Bone marrow (tissue), 2 donors: ENCODE measurements around the gene NIPAL4.
"Not testable (repeated sequence)": the region's sequence is repeated elsewhere in the genome, so short reads cannot be mapped to it uniquely, and the experiment has no call there.

ENCODE experiments used
- DNase-seq, 2 donors: peaks; one replicate each; lab custom pipeline; 2025; lab: John Stamatoyannopoulos, UW

NIPAL4 gene

DNA sequence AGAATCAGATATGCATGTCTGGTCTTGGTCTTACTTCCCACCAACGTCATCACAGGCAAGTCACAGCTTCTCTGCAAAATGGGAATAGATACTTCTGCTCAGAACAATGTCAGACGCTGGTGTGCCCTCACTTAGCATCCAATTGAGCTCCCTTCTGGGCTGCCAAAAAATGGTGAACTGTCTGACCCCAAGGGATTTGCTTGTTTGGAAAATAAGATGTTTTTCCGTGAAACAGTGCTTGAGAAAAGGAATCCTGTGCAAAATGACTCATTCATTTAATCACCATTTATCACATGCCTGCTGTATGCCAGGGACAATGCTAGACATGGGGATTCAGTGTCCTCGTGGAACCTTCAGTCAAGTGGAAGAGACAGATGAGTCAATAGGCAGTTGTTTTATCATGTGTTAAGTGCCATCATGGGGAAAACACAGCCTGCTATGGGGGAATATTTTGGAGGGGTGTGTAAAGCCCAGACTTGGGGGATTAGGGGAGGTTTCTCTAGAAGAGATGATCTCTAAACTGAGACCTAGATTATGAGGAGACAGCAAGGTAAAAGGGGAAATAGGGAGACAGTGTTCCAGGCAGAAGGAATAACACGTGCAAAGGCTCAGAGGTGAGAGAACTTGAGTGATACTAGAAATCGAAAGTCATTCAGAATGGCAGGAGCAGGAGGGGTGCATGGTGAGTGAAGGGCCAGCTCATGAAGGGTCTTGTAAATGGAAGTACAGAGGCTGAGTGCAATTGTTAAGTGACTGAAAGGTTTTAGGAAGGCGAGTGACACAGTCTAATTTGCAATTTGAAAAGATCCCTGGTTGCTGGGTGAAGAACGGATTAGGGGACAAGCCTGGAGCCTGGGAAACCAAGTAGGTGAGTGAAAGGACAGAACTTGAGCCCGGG is 3.9 kb downstream of the NIPAL4 start:
- DNase-seq: peak in 1 of 2 donors; percentile 23

DNA sequence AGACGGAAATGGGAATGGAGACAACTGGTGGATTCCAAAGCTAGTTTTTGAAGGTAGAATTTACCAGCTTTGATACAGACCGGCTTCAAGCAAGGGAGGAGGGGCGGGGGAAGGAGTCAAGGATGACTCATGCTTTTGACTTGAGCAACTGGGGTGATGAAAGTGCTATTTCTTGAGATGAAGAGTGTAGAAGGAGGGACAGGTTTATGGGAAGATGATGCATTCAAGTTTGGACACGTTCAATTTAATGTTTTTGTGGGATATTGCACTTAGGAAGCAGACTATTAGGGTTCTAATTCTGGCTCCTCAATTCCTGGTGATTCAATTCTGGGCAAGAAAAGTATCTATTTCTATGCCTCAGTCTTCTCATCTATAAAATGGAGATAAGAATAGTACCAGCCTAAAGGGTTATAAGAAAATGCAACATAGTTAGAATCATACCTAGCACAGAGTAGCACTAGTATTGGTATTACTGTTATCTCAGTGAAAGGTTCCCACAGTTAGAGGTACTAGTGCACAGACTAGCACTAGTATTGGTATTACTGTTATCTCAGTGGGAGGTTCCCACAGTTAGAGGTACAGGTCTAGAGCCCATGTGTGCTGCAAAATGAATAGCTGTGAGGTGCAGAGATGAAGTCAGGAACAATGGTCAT is 4.6 kb downstream of the NIPAL4 start:
- DNase-seq: no peak

DNA sequence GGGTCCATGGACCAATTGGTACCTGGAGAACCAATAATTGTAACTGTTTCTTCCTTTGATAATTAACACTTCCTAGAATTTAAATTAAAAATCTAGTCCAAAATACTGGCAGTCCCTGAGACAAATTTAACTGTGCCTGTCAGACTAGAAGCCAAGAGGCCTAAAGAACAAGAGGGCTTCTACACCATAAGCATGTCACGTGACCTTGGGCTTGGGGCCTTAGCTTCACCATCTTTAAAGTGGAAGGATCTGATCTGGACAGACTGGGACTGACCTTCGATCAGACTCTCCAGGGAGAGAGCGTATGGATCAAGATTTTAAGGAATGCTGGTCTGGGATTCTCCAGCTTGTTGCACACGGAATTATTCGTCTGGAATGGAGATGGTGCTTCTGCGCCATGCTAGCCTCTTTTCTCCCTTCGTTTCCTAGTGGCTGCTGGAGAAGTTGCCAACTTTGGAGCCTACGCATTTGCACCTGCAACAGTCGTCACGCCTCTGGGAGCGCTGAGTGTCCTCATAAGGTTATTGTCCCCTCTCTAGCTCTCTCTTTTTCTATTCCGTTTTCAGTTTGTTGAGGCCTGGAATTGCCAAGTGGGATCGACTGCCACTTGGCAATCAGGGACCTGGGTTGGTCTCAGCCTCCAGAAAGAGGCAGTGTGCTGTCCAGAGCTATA is 8.4 kb downstream of the NIPAL4 start:
- DNase-seq: no peak

DNA sequence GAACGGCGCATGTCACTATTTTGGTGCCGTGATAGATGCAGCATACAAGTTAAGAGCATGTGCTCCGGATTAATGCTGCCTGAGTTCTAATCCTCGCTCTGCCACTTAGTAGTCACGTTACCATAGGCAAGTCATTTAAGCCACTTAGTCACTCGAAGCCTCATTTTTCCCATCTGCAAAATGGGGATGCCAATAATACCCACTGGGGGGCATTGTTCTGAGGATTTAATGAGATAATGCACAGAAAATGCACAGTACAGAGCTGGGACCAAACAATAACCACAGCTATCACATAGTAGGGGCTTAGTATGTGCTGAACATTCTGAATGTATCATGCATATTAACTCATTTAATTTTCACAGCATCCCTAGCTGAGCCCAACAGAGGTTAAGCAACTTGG is 9.1 kb downstream of the NIPAL4 start:
- no peak for DNase-seq

DNA sequence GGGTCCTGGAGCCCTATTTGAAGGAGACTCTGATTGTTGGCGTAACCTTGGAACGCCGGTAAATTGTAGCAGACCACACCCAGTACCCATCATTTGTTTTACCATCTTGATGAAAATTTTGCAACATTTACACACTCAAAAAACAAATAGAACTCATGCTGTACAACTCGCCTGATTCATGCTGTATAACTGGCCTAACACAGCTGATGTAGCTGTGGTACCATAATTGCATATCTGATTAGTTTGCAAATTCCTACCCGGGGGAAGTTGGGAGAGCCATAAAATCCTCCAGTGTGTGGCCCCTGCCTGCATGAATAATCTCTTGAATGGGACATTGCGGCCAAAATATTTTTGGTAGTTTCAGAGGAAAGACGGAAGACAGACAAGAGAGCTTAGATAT is 9.7 kb downstream of the NIPAL4 start:
- DNase-seq: no peak

DNA sequence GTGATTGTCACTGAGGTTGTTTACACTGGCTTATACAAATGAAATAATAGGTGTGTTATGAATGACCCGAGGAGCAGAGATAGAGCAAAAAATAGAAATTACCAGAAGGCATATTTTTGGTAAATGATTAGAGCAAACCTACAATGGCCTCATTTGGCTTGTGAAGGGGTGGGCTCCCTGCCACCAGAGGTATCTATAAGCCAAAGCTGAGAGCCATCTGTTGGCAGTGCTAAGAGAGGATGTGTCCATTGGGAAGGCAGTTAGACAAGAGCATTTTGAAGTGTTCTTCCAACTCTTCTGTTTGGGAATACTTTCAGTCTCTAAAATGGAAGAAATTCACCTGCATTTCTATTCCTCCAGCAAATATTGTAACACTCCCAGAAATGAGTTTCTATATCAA is 10.6 kb downstream of the NIPAL4 start:
- DNase-seq: no peak

DNA sequence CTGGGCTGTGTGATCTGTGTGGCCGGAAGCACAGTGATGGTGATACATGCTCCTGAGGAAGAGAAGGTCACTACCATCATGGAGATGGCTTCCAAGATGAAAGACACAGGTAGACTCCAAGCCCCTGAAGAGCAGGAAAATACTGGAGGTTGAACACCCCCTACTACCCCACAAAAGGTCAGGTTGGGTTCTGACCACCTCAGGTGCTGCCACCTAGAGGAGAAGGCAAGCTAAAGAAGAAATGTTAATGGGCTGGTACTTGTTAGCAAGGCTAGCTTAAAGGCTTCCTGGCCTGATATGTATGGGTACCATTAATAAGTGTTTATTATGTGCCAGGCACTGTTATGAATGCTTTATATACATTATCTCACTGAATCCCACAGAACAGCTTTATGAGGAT is 11.7 kb downstream of the NIPAL4 start:
- DNase-seq: no peak

DNA sequence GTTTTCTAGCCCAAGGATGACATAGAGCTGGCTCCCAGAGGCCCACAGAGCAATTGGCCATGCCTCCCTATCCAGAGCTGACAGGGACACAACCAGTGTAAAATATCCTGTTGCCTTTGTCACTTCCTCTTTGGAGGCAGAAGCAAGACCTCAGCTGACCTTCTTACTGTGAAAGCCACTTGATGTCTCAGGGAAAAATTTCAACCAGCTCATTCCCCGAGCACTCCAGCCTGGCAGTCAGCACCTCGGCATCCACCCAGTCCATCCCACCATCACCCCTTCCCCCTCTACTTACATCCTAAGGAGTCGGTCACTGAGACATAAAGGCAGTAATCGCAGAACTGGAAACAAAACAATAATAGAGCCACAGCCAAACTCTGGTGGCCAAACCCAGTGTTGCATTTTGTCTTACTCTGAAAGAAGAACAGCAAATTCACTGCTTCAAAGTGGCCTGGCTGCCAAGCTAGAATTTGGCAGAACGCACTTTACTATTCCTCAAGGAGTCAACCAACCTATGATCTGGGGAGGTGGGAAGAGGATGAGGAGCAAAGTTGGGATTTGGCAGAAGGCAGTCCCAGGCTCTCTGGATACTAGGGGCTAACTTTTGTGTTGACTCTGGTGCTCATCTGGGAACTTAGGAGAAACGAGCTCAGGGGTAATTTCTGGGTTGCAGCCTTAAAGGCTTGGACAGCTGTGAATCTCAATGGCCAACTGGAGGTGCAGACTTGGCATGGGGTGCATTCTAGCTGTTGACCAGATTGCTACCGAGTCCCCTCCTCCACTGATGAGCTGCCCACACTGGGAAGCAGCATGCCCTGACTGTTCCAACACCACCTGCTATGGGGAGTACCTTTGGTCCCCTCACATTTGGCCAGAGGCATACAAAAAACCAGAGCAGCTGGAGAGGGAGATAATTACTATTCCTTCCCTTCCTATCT is 13.6 kb downstream of the NIPAL4 start:
- no peak for DNase-seq

DNA sequence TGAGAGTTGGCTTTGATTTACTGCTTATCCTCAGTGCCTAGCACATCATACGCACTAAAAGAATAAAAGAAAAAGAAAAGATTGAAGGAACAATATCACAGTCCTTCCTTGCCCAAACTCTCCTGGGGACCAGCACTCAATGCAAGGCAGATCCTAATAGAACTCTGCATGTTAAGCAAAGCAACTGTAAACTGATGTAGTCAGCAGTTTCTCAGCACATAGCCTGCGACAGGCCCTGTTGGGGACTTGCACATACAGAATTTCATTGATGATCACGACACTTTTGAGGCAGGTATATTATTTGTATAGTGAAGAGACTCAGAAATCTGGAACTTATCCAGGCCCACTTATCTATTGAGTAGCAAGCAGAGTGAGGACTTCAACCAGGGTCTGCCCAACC is 15.4 kb downstream of the NIPAL4 start:
- no peak for DNase-seq

DNA sequence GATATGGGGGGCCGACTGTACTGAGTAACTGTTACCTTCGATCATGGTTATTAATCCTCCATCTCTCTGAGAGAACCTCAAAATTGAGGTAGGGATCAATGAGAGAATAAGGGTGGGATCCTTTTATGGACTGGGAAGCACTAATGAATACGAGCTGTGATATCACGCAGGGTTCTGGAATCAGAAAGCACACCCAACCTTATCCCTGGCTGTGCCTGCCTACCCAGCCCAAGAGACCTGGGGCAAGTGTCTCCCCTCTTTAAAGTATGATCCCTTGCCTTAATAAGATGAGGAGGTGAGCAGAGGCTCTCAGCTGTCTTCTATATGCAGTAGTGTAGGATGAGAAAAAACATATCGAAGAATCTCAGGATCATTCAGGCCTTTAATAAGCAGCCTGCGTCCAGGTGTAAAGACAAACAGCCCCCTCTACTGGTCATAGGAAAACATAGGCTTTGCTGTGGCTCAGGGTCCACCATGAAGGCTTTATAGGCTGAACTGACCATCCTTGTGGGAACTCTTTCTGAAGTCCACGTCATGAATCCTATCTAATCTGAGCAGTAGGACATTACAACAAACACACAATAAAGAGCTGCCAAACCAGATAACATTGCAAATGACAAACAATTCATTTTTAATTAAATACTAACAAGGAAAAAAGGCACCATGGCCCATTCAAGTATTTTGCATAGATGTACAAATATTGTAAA is 16.8 kb downstream of the NIPAL4 start:
- DNase-seq: peak in 1 of 2 donors; percentile 3

DNA sequence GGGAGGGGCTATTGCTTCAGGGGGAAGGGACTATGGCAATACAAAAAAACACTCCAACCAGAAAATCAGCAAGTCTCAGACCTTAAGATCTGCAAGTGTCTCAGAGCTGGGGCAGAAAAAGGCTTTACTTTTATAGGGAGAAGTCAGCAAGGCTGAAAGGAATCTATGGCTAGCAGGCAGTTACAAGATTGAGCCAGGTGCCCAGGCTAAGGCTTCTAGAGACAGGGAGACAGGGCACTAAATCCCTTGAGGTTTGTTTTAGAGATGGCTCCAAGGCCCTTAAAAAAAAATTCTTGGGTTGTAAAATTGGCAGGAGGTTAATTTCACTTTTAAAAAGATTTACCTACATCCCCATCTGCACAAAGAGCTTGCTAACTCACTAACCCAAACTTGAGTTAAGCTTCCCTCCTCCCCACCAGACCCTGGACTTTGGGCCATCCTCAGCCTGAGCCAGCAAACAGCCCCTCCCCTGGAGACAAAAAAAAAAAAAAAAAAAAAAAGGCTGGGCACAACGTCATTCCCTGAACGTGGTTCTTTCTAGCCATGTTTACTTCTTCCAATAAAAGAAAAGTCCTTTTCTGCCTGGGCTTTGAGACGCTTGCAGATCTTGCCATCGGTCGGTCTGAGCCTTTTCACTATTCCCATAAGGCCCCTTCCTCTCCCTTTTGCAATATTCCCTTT is 17.9 kb downstream of the NIPAL4 start:
- DNase-seq: no peak

DNA sequence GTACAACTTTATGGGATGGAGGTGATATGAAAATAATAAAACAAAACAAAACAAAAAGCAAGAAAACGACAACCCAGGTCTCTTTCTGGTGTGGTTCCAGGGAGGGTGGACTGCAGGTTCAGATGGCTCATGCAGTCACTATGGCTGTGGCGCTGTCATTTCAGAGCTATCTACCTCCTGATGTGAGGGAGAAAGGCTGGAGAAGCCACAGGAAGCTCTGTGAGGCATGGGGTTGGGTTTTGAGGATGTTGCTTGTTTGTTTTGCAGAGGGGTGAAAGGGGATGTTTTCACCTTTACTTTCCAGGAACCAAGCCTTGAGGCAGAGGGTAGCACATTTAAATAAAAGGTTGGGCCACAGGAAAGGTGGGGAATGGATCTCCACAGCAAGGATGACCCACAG is 18.7 kb downstream of the NIPAL4 start:
- no peak for DNase-seq

DNA sequence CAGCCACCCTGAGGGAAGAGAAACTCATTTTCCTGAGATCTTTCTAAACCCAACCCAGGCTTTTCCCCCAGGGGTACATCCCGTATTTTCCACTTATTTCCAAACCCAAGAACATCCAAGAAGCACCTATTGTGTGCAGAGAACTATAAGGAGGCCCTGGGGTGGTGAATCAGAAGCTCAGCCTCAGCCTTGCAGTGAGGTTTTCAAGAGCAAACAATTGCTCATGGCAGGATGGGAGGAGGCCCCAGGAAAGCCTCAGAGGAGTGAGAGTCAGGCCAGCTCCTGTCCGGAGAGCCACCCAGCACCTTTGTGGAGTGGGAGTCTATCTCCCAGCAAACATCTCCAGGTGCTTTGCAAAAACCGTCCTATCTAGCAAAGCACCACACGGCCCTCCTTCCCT is 19.2 kb downstream of the NIPAL4 start:
- DNase-seq: no peak

DNA sequence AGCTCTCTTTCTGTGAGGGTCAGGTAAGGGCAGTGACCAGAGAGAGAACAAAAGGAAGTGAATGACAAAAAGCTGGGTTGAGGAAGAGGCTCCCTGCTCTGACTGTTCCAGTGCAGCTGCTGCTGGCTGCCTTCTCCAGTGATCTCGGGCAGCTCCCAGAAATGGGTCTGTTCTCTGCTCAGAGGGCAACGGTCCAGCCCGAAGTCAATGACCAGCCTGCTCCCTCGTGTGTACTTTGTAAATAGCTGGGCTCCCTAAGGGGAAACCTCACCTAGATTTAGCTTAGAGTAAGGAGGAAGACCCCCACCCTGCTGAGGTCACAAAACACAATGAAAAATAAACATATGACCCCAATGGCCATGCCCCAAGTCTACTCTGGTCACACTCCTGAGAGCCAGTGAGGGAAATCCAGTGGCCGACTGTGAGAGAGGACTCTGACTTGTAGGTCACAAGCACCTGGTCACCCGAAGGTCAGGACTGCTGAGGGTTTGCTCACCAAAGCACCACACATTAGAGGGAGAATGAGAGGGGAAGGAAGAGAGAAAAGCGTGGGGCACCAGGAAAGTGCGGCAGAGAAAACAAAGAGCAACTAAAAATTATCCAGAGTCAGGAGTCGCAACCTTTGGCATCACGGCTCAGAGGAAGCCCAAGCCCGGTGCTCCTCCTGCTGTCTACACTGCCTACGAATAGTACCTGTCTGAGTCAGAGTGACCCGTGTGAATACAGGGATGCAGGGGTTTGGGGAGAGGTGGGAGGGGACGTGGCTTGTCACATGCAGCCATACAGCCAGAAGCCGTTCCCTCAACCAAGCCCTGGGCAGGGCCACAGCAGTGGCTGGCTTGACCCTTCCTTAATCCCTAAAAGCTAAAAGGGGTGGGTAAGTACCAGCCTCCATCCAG is 19.8 kb downstream of the NIPAL4 start:
- DNase-seq: no peak

DNA sequence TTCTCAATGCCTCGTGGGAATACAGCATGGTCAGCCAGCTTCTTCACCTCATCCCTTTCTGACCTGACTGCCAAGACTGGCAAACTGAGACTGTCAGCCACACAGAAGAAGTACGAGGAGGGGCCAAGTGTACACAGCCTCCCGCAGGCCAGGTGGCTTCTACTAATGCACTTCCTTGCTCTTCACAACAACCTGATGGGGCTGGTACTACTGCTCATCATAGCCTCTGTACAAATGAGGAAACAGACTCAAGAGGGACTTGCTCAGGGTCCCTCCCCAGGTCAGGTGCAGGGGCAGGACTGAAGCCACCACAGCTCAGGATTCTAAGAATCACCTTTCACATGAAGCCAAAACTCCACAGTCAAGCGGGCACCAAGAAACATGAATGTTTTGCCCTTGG is 21.3 kb downstream of the NIPAL4 start:
- DNase-seq: no peak

DNA sequence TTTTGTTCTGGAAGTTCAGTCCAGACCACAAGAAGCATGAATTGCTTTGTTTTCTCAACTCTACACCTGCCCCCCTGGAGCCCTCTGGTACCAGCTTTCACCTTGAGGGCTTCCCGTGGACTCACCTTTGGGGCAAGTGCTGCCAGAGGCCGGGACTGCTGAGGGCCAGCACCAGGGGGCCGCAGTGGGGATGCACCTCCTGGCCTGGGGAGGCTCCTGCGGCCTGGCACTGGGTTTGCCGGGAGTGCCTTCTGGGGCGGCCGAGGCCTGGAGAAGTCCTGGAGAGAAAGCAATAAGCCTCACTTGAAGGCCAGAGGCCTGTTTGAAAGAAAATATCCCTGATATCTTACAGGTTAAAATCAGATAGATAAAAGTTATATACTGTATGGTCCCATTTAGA is 21.7 kb downstream of the NIPAL4 start:
- no peak for DNase-seq

DNA sequence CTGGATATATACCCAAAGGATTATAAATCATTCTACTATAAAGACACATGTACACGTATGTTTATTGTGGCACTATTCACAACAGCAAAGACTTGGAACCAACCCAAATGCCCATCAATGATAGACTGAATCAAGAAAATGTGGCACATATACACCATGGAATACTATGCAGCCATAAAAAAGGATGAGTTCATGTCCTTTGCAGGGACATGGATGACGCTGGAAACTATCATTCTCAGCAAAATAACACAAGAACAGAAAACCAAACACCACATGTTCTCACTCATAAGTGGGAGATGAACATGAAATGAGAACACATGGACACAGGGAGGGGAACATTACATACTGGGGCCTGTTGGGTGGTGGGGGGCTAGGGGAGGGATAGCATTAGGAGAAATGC is 22.7 kb downstream of the NIPAL4 start:
- DNase-seq: not testable (repeated sequence)

DNA sequence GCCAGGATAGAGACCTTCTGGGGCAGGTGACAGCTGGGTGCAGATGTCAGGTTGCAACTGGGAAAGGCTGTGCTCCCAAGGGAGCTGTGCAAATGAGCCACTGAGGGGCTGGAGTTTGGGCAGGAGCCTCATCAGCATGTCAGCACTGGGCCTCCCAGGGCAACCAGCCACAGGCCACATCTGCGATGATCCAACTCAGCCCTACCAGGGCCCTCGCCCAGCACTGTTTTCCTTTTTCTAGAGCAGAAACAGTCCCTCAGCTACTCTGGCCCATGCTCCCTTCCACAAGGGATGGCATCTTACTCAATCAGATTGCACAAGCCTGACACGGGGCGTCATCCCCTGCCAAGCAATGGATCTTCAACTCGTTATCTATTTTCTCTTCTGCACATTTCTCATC is 24.8 kb downstream of the NIPAL4 start:
- DNase-seq: no peak

DNA sequence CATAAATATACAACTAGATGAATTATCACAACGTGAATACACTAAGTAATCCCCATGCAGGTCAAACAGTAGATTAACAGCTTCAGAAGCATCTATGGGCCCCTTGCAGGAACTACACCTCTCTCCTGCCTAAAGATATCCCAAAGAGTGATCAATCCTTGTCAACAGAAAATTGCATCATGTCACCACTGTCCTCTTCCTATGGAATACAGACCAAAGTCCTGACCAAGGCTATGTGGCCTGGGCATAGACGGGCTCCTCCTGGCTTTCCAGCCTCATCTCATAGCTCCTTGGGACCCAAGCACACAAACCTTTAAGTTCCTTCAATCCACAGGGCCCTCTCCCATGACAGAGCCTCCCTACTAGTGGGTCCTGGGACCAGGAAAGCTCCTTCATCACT is 25.3 kb downstream of the NIPAL4 start:
- no peak for DNase-seq

DNA sequence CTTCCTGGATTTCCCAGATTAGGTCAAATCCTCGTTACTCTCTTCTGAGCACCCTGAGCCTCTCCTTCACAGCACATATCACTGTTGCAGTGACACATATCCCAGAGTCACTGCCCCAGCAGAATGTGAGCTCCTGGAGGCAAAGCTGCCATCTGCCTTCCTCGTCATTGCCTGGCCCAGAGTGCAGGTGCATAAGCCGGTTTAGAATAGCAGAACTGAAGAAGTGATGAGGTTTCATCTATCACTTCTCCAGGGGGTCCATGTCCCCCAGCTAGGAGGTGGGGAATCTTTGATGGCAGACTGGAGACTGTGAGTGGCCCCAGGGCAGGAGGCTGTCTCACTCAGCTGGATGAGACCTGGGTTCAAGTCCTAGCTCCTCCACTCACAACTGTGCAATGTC is 25.8 kb downstream of the NIPAL4 start:
- no peak for DNase-seq
